Fibroblast of skin of scalp (primary cell): ENCODE data around the gene OR52M1.

Source experiments
- DNase-seq: peaks from one replicate; pipeline ENCODE4 v3.0.0-alpha.2; 2013

The OR52M1 gene

GRCh38 chr11:4576880-4577279 lies 31.9 kb downstream of the OR52M1 start:
- no peak for DNase-seq

- no peak for DNase-seq
Measured at GRCh38 chr11:4577761-4578160, 32.8 kb downstream of the OR52M1 start.

- no peak for DNase-seq
Measured at GRCh38 chr11:4578624-4579023, 33.6 kb downstream of the OR52M1 start.

GRCh38 chr11:4580124-4580523 lies 35.1 kb downstream of the OR52M1 start:
- no peak for DNase-seq

- DNase-seq = no peak
Measured at GRCh38 chr11:4581443-4581842, 36.5 kb downstream of the OR52M1 start, which contains the start of gene OR52I2. OR52I2 (plus strand) TSS chr11:4581743.

GRCh38 chr11:4589017-4589416 lies 44.0 kb downstream of the OR52M1 start:
- DNase-seq = no peak

GRCh38 chr11:4593739-4594138 lies 48.7 kb downstream of the OR52M1 start, which contains the start of gene OR52I1:
OR52I1 (plus strand) TSS chr11:4594039; CDS start chr11:4594039, 0 bp downstream.
- no peak for DNase-seq
